Gastrocnemius medialis (tissue), 4 donors: ENCODE measurements around the gene TRPC3. TPM values are rescaled to one million over a fixed set of nuclear protein-coding genes. Genes with fewer than 3 reads are reported as not detected.

Experiments
- ATAC-seq, 2 donors: fragments of 150-250 bp; one replicate each; pipeline ENCODE4 v1.9.1; 2016
- DNase-seq, 2 donors: peaks; one replicate each; pipeline ENCODE4 v3.0.0-alpha.2; 2019
- H3K27ac ChIP-seq, 4 donors: fragments of 200-600 bp; sonication (generic); 1 replicate in 1 of 4; 2 replicates in 3 of 4; pipeline ENCODE4 v1.5.1; 2016 to 2018; ENCODE audit warnings: mild to moderate bottlenecking in 2 of 4, moderate library complexity in 1 of 4
- H3K27me3 ChIP-seq, 3 donors: fragments of 200-600 bp; sonication (generic) in 2 of 3; 1 replicate in 1 of 3; 2 replicates in 2 of 3; pipeline versions ENCODE4 v1.5.1 to v1.6.0; 2016 to 2019; ENCODE audit warnings: mild to moderate bottlenecking in 1 of 3, moderate library complexity in 1 of 3
- H3K36me3 ChIP-seq, 2 donors: fragments of 200-600 bp; sonication (generic) in 1 of 2; one replicate each; pipeline ENCODE4 v1.5.1; 2017 to 2018
- H3K4me1 ChIP-seq, 2 donors: fragments of 200-600 bp; sonication (generic) in 1 of 2; one replicate each; pipeline ENCODE4 v1.5.1; 2016 to 2017; ENCODE audit warnings: mild to moderate bottlenecking in 2 of 2
- H3K4me3 ChIP-seq, 4 donors: fragments of 200-600 bp; sonication (generic) in 3 of 4; 1 replicate in 1 of 4; 2 replicates in 3 of 4; pipeline ENCODE4 v1.5.1; 2016 to 2019; ENCODE audit warnings: mild to moderate bottlenecking in 2 of 4
- H3K9me3 ChIP-seq, 3 donors: fragments of 200-600 bp; sonication (generic) in 2 of 3; 1 replicate in 1 of 3; 2 replicates in 2 of 3; pipeline ENCODE4 v1.5.1; 2016 to 2019
- CTCF ChIP-seq, 5 experiments: fragments of 450-650 bp in 3 of 5; fragments of 200-600 bp in 2 of 5; sonication (generic) in 2 of 5; IDR thresholded peaks in 4 of 5; conservative IDR thresholded peaks in 1 of 5; 1 replicate in 4 of 5; 2 replicates in 1 of 5; pipeline ENCODE4 v1.5.1; 2016 to 2019; ENCODE audit warnings: antibody characterized with exemption in 5 of 5, mild to moderate bottlenecking in 3 of 5, moderate library complexity in 3 of 5
- POLR2A ChIP-seq, 2 donors: fragments of 450-650 bp; IDR thresholded peaks; one replicate each; pipeline ENCODE4 v1.6.1; 2017; ENCODE audit warnings: antibody characterized with exemption in 2 of 2, mild to moderate bottlenecking in 2 of 2, moderate library complexity in 2 of 2
- in situ Hi-C, 4 donors: fragments of 200-750 bp; cut with MboI; loops; one replicate each; pipeline versions ENCODE4 v1.15.0 to v1.8.0; 2017; ENCODE audit warnings: low sequenced_read_pairs in 4 of 4
- intact Hi-C: fragments of 100-400 bp; cut with DNase I; formaldehyde crosslinking; loops from one replicate; pipeline ENCODE4 v1.15.1; 2023; ENCODE audit warnings: low total_unique reads
- total RNA-seq, 4 donors: library from RNA; depleted of rRNA; stranded (reverse); fragments of >200 nt; gene quantifications; one replicate each; pipeline versions ENCODE4 v1.1.0 to v1.2.3, GENCODE V29; 2016

TRPC3 gene
- total RNA-seq, 4 donors from 2014 or later, result 0.09 TPM; not detected in 3

- no peak for DNase-seq
- Histone ChIP-seq H3K27ac (no peak overlapping the region), H3K36me3 (no peaks in the 10 kb centered on the region), H3K27me3 (no peaks in the 10 kb centered on the region), H3K9me3 (no peaks in the 10 kb centered on the region), H3K4me3 (no peak overlapping the region), H3K4me1 (no peaks in the 10 kb centered on the region)
- ATAC-seq, result no peak
- in situ Hi-C loops, result no loop called here
- intact Hi-C loops, result no loop called here
- TF ChIP-seq POLR2A (IDR thresholded peaks at IDR 0.05) (no peak), CTCF (IDR thresholded peaks at IDR 0.05 in 4 of 5, conservative IDR thresholded peaks at IDR 0.05 in 1 of 5) (no peak)
Measured at GRCh38 chr4:121913667-121914066, 38.2 kb downstream of the TRPC3 start.

GRCh38 chr4:121908346-121908745 lies 43.5 kb downstream of the TRPC3 start:
- Histone ChIP-seq H3K4me3 (no peak overlapping the region), H3K36me3 (no peaks in the 10 kb centered on the region), H3K4me1 (no peaks in the 10 kb centered on the region), H3K27me3 (no peaks in the 10 kb centered on the region), H3K9me3 (no peaks in the 10 kb centered on the region), H3K27ac (no peak overlapping the region)
- no peak for DNase-seq
- no peak for ATAC-seq
- in situ Hi-C loops, result no loop called here
- no peak for TF ChIP-seq CTCF (IDR thresholded peaks at IDR 0.05 in 4 of 5, conservative IDR thresholded peaks at IDR 0.05 in 1 of 5)
- no peak for TF ChIP-seq POLR2A (IDR thresholded peaks at IDR 0.05)
- intact Hi-C loops, result no loop called here

GRCh38 chr4:121900132-121900983 lies 51.5 kb downstream of the TRPC3 start:
- H3K4me3 ChIP-seq, result no peak overlapping the region
- DNase-seq (no peak), ATAC-seq (no peak)
- no peaks in the 10 kb centered on the region for H3K4me1 ChIP-seq
- in situ Hi-C loops, result no loop called here
- H3K27me3 ChIP-seq, result no peaks in the 10 kb centered on the region
- H3K36me3 ChIP-seq, result no peaks in the 10 kb centered on the region
- TF ChIP-seq CTCF (IDR thresholded peaks at IDR 0.05 in 4 of 5, conservative IDR thresholded peaks at IDR 0.05 in 1 of 5), result peak; percentile 25 to 59 (median 41)
- TF ChIP-seq POLR2A (IDR thresholded peaks at IDR 0.05), result no peak
- H3K27ac ChIP-seq, result no peak overlapping the region
- intact Hi-C loops, result no loop called here
- H3K9me3 ChIP-seq, result no peaks in the 10 kb centered on the region

- in situ Hi-C loops, result no loop called here
- H3K36me3 ChIP-seq, result no peaks in the 10 kb centered on the region
- no peaks in the 10 kb centered on the region for H3K9me3 ChIP-seq
- TF ChIP-seq CTCF (IDR thresholded peaks at IDR 0.05 in 4 of 5, conservative IDR thresholded peaks at IDR 0.05 in 1 of 5), result no peak
- no peak for TF ChIP-seq POLR2A (IDR thresholded peaks at IDR 0.05)
- intact Hi-C loops, result no loop called here
- no peak for ATAC-seq
- H3K27ac ChIP-seq, result no peak overlapping the region
- no peaks in the 10 kb centered on the region for H3K4me1 ChIP-seq
- H3K27me3 ChIP-seq, result no peaks in the 10 kb centered on the region
- no peak overlapping the region for H3K4me3 ChIP-seq
- no peak for DNase-seq
Measured at GRCh38 chr4:121898150-121898549, 53.7 kb downstream of the TRPC3 start.
